ENCODE data around the gene ZBTB40.

The ZBTB40 gene

GRCh38 chr1:22512873-22513272 lies 61.2 kb downstream of the ZBTB40 start:
- no peaks in the 10 kb centered on the region for H3K4me1 ChIP-seq (ENCODE audit: control insufficient read depth, insufficient read depth, low read length, poor library complexity, severe bottlenecking)
- no peak for DNase-seq
- no peaks in the 10 kb centered on the region for H3K9me3 ChIP-seq (ENCODE audit: control insufficient read depth, low read length)
- peaks cover 88% of the 10 kb centered on the region for H3K36me3 ChIP-seq (ENCODE audit: control insufficient read depth, insufficient read depth, low read length)
- H3K27me3 ChIP-seq (replicated peaks; ENCODE audit: control insufficient read depth, insufficient read depth, low read length, poor library complexity, severe bottlenecking), result no peaks in the 10 kb centered on the region
- H3K27ac ChIP-seq (ENCODE audit: insufficient read depth, low read length, poor library complexity, severe bottlenecking), result no peak overlapping the region
- H3K4me3 ChIP-seq (ENCODE audit: insufficient read depth, low read depth, low read length, poor library complexity, severe bottlenecking), result no peak overlapping the region

DNA sequence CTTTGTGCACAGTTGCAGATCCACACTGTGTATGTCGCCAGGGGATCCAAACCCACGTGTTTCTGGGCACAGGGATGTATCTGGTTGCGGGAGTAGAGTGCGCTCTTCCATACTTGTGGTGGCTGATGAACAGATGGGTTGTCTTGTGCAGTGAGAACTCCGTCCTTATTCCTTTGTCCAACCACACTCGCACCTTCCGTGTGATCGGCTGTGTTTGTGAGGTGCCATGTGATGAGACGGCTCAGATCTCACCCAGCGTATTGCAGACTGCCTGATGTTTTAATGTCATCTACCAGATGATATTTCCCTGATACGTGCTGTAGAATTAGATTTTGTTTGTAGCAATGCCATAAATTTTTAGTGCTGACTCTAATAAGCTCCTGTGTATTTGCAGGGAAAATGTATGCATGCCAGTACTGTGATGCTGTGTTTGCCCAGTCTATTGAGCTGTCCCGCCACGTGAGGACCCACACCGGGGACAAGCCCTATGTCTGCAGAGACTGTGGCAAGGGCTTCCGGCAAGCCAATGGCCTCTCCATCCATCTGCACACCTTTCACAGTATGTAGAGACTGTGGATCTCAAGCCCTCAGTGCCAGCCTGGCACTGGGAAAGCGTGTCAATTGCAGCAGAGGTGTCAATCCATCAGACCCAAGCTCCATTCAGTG lies 65.4 kb downstream of the ZBTB40 start:
- no peak overlapping the region for H3K27ac ChIP-seq (ENCODE audit: insufficient read depth, low read length, poor library complexity, severe bottlenecking)
- no peaks in the 10 kb centered on the region for H3K9me3 ChIP-seq (ENCODE audit: control insufficient read depth, low read length)
- DNase-seq, result no peak
- H3K4me3 ChIP-seq (ENCODE audit: insufficient read depth, low read depth, low read length, poor library complexity, severe bottlenecking), result no peak overlapping the region
- H3K36me3 ChIP-seq (ENCODE audit: control insufficient read depth, insufficient read depth, low read length), result peaks cover 89% of the 10 kb centered on the region
- no peaks in the 10 kb centered on the region for H3K4me1 ChIP-seq (ENCODE audit: control insufficient read depth, insufficient read depth, low read length, poor library complexity, severe bottlenecking)
- no peaks in the 10 kb centered on the region for H3K27me3 ChIP-seq (replicated peaks; ENCODE audit: control insufficient read depth, insufficient read depth, low read length, poor library complexity, severe bottlenecking)

DNA sequence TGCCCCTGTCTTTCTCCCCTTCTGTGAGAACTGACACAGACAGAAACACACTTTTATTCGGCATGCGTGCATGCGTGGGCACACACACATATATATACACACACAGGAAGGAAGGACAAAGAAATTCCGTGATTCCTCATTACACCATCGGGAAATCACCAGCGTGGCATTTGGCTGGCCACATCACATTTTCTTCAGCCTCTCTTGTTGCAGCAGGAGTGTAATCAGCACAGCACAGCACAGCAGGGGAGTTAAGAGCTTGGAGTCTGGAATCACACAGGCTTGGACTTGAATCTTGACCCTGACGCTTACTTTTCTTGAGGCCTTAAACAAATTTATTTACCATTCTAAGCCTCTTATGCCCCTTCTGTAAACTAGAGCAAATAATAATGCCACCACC lies 66.3 kb downstream of the ZBTB40 start:
- no peak overlapping the region for H3K4me3 ChIP-seq (ENCODE audit: insufficient read depth, low read depth, low read length, poor library complexity, severe bottlenecking)
- peaks cover 80% of the 10 kb centered on the region for H3K36me3 ChIP-seq (ENCODE audit: control insufficient read depth, insufficient read depth, low read length)
- no peak overlapping the region for H3K27ac ChIP-seq (ENCODE audit: insufficient read depth, low read length, poor library complexity, severe bottlenecking)
- H3K4me1 ChIP-seq (ENCODE audit: control insufficient read depth, insufficient read depth, low read length, poor library complexity, severe bottlenecking), result no peaks in the 10 kb centered on the region
- H3K27me3 ChIP-seq (replicated peaks; ENCODE audit: control insufficient read depth, insufficient read depth, low read length, poor library complexity, severe bottlenecking), result no peaks in the 10 kb centered on the region
- no peak for DNase-seq
- no peaks in the 10 kb centered on the region for H3K9me3 ChIP-seq (ENCODE audit: control insufficient read depth, low read length)

DNA sequence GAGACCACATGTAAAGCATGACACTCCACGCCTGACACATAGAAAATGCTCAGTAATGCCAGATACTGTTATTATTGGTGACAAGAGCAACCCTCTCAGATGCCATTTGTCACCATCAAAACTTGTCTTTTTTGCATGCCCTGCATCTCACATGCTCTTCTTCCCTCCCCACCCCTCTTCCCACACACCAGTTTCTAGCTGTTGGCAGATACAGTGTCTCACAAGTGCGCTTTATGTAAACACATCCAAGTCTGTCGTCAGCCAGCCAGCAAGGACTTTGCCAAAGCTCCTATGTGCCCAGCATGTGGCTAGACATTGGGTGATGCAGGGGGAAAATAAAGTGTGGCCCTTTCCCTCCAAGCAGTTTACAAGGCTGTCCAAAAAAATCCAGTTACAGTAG lies 66.7 kb downstream of the ZBTB40 start:
- Histone ChIP-seq H3K4me3 (ENCODE audit: insufficient read depth, low read depth, low read length, poor library complexity, severe bottlenecking) (no peak overlapping the region), H3K27ac (ENCODE audit: insufficient read depth, low read length, poor library complexity, severe bottlenecking) (no peak overlapping the region), H3K4me1 (ENCODE audit: control insufficient read depth, insufficient read depth, low read length, poor library complexity, severe bottlenecking) (no peaks in the 10 kb centered on the region), H3K36me3 (ENCODE audit: control insufficient read depth, insufficient read depth, low read length) (peaks cover 80% of the 10 kb centered on the region), H3K27me3 (replicated peaks; ENCODE audit: control insufficient read depth, insufficient read depth, low read length, poor library complexity, severe bottlenecking) (no peaks in the 10 kb centered on the region), H3K9me3 (ENCODE audit: control insufficient read depth, low read length) (no peaks in the 10 kb centered on the region)
- DNase-seq, result no peak

- H3K36me3 ChIP-seq (ENCODE audit: control insufficient read depth, insufficient read depth, low read length), result peaks cover 76% of the 10 kb centered on the region
- H3K27ac ChIP-seq (ENCODE audit: insufficient read depth, low read length, poor library complexity, severe bottlenecking), result no peak overlapping the region
- no peaks in the 10 kb centered on the region for H3K27me3 ChIP-seq (replicated peaks; ENCODE audit: control insufficient read depth, insufficient read depth, low read length, poor library complexity, severe bottlenecking)
- H3K4me1 ChIP-seq (ENCODE audit: control insufficient read depth, insufficient read depth, low read length, poor library complexity, severe bottlenecking), result no peaks in the 10 kb centered on the region
- no peak for DNase-seq
- no peaks in the 10 kb centered on the region for H3K9me3 ChIP-seq (ENCODE audit: control insufficient read depth, low read length)
- no peak overlapping the region for H3K4me3 ChIP-seq (ENCODE audit: insufficient read depth, low read depth, low read length, poor library complexity, severe bottlenecking)
Measured at GRCh38 chr1:22520871-22521270, 69.2 kb downstream of the ZBTB40 start.

GRCh38 chr1:22521692-22522091 lies 70.0 kb downstream of the ZBTB40 start:
- no peaks in the 10 kb centered on the region for H3K27me3 ChIP-seq (replicated peaks; ENCODE audit: control insufficient read depth, insufficient read depth, low read length, poor library complexity, severe bottlenecking)

DNA sequence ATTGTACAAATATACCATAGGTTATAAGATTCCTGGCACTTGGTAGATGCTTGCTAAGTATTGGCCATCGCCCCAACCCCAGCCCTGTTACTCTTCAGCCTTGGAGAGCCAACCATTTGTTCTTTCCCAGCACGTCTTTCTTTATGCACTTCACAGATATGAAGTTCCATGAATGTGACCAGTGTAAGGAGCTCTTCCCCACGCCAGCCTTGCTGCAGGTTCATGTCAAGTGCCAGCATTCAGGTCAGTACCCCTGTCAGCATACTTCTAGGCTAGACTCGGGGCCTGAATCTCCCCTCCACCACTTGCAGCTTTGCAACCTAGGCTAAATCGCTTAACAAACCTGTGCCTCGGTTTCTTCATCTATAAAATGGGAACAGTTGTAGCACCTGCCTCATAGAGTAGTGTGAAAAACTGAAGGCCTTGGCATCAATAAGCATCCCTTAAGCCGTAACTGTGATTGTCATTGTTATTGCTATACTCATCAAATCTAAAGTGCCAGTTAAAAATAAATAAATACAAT lies 70.6 kb downstream of the ZBTB40 start:
- Histone ChIP-seq H3K4me1 (ENCODE audit: control insufficient read depth, insufficient read depth, low read length, poor library complexity, severe bottlenecking) (no peaks in the 10 kb centered on the region), H3K4me3 (ENCODE audit: insufficient read depth, low read depth, low read length, poor library complexity, severe bottlenecking) (no peak overlapping the region), H3K9me3 (ENCODE audit: control insufficient read depth, low read length) (no peaks in the 10 kb centered on the region), H3K27me3 (replicated peaks; ENCODE audit: control insufficient read depth, insufficient read depth, low read length, poor library complexity, severe bottlenecking) (no peaks in the 10 kb centered on the region), H3K36me3 (ENCODE audit: control insufficient read depth, insufficient read depth, low read length) (peaks cover 76% of the 10 kb centered on the region), H3K27ac (ENCODE audit: insufficient read depth, low read length, poor library complexity, severe bottlenecking) (no peak overlapping the region)
- no peak for DNase-seq

More at GRCh38 chr1:22521692-22522091, 70.0 kb downstream of the ZBTB40 start:
- DNase-seq, result no peak
- H3K36me3 ChIP-seq (ENCODE audit: control insufficient read depth, insufficient read depth, low read length), result peaks cover 76% of the 10 kb centered on the region
- no peak overlapping the region for H3K27ac ChIP-seq (ENCODE audit: insufficient read depth, low read length, poor library complexity, severe bottlenecking)
- no peaks in the 10 kb centered on the region for H3K9me3 ChIP-seq (ENCODE audit: control insufficient read depth, low read length)
- H3K4me3 ChIP-seq (ENCODE audit: insufficient read depth, low read depth, low read length, poor library complexity, severe bottlenecking), result no peak overlapping the region
- no peaks in the 10 kb centered on the region for H3K4me1 ChIP-seq (ENCODE audit: control insufficient read depth, insufficient read depth, low read length, poor library complexity, severe bottlenecking)

- no peak overlapping the region for H3K4me3 ChIP-seq (ENCODE audit: insufficient read depth, low read depth, low read length, poor library complexity, severe bottlenecking)
- no peaks in the 10 kb centered on the region for H3K4me1 ChIP-seq (ENCODE audit: control insufficient read depth, insufficient read depth, low read length, poor library complexity, severe bottlenecking)
- H3K27me3 ChIP-seq (replicated peaks; ENCODE audit: control insufficient read depth, insufficient read depth, low read length, poor library complexity, severe bottlenecking), result no peaks in the 10 kb centered on the region
- H3K27ac ChIP-seq (ENCODE audit: insufficient read depth, low read length, poor library complexity, severe bottlenecking), result no peak overlapping the region
- no peak for DNase-seq
- peaks cover 68% of the 10 kb centered on the region for H3K36me3 ChIP-seq (ENCODE audit: control insufficient read depth, insufficient read depth, low read length)
- H3K9me3 ChIP-seq (ENCODE audit: control insufficient read depth, low read length), result no peaks in the 10 kb centered on the region
Measured at GRCh38 chr1:22524481-22524880, 72.8 kb downstream of the ZBTB40 start.

DNA sequence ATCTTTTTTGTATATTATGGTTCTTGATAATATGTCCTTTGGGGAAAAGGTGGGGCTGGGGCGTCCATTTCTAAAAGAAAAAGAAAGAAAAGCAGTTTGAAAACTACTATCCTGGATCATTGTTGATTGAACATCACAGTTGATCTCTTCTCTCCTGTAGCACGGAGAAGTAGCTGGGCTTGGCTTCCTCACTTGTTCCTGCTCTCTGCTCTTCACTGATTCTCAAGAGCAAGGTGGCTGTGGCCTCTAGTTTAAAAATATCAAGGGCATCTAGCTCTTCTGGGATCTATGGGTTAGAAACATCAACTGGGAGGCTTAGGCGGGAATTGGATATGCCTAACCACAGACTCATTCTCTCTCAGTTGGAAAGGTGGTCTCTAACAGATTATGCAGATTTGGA lies 73.6 kb downstream of the ZBTB40 start:
- no peak overlapping the region for H3K4me3 ChIP-seq (ENCODE audit: insufficient read depth, low read depth, low read length, poor library complexity, severe bottlenecking)
- peaks cover 61% of the 10 kb centered on the region for H3K36me3 ChIP-seq (ENCODE audit: control insufficient read depth, insufficient read depth, low read length)
- DNase-seq, result no peak
- H3K9me3 ChIP-seq (ENCODE audit: control insufficient read depth, low read length), result no peaks in the 10 kb centered on the region
- no peaks in the 10 kb centered on the region for H3K27me3 ChIP-seq (replicated peaks; ENCODE audit: control insufficient read depth, insufficient read depth, low read length, poor library complexity, severe bottlenecking)
- H3K4me1 ChIP-seq (ENCODE audit: control insufficient read depth, insufficient read depth, low read length, poor library complexity, severe bottlenecking), result no peaks in the 10 kb centered on the region
- H3K27ac ChIP-seq (ENCODE audit: insufficient read depth, low read length, poor library complexity, severe bottlenecking), result no peak overlapping the region

DNA sequence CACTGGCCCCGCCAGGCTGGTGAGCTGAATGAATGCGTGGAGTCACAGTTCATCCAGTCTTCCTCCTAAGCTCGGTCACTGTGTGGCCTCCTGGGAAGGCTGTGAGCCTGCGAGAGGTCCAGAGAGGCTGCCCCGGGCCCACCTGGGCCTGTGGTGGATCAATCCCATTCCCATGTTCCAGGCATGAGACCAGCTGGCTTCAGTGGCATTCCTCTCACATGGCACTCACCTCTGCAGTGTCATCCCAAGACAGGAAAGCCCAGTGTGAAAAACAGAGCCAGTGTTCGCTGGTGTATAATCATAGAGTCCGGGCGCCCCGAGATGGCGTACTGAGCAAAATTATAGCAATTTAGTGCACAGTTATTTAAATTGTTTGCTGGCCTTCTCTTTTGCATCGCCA lies 74.0 kb downstream of the ZBTB40 start:
- Histone ChIP-seq H3K27ac (ENCODE audit: insufficient read depth, low read length, poor library complexity, severe bottlenecking) (no peak overlapping the region), H3K36me3 (ENCODE audit: control insufficient read depth, insufficient read depth, low read length) (peaks cover 57% of the 10 kb centered on the region), H3K9me3 (ENCODE audit: control insufficient read depth, low read length) (no peaks in the 10 kb centered on the region), H3K27me3 (replicated peaks; ENCODE audit: control insufficient read depth, insufficient read depth, low read length, poor library complexity, severe bottlenecking) (no peaks in the 10 kb centered on the region), H3K4me3 (ENCODE audit: insufficient read depth, low read depth, low read length, poor library complexity, severe bottlenecking) (no peak overlapping the region), H3K4me1 (ENCODE audit: control insufficient read depth, insufficient read depth, low read length, poor library complexity, severe bottlenecking) (no peaks in the 10 kb centered on the region)
- no peak for DNase-seq
